HCT116 (cell line): ENCODE data around the gene CAB39L. TPM values are rescaled to one million over a fixed set of nuclear protein-coding genes. Genes with fewer than 3 reads are reported as not detected.
A peak's percentile ranks its signal among the peaks of the same experiment; 100 is the strongest.

Experiments
- ATAC-seq: fragments of 200-7000 bp; cut with Tn5 transposase; 2 replicates; pipeline ENCODE4 v1.9.1; 2020; ENCODE audit warnings: mild to moderate bottlenecking, moderate library complexity
- BruUV-seq: library from RNA; stranded (reverse); fragments of 400-500 nt; replicated peaks from 2 replicates; lab custom pipeline; 2021; lab: Mats Ljungman, UMichigan
- CTCF ChIA-PET: fragments of 300-600 bp; sonication (Branson Sonifier 250); formaldehyde crosslinking; loops from one replicate; lab custom pipeline; 2021; ENCODE audit warnings: antibody characterized with exemption; lab: Charles Lee
- POLR2A ChIA-PET: fragments of 300-600, 350-600 bp; sonication (Branson Sonifier 250); formaldehyde crosslinking; loops from one replicate; lab custom pipeline; 2021; ENCODE audit warnings: antibody characterized with exemption; lab: Charles Lee
- RAD21 ChIA-PET, 2 experiments: fragments of 300-600 bp; sonication (Branson Sonifier 250); formaldehyde crosslinking; loops; one replicate each; lab custom pipeline; 2023; ENCODE audit warnings: low total read pairs in 2 of 2; ENCODE audit not compliant: uncharacterized antibody in 2 of 2, unreplicated experiment in 2 of 2, low non-redundant PET in 1 of 2; lab: Charles Lee
- DNase-seq: peaks from one replicate; pipeline ENCODE4 v3.0.0-alpha.2; 2010; ENCODE audit warnings: low read depth, low spot score
- H2AFZ ChIP-seq: fragments of 200-600 bp; shearing (Covaris generic), sonication (generic); 2 replicates; pipeline ENCODE4 v1.6.1; 2017; ENCODE audit warnings: low read depth, mixed run types, mixed read lengths, antibody characterized with exemption, low read length; ENCODE audit not compliant: poor library complexity, severe bottlenecking
- H3K27ac ChIP-seq: 2 replicates; pipeline ENCODE4 v1.5.1; 2012; ENCODE audit warnings: low read depth, low read length
- H3K27me3 ChIP-seq: fragments of 200-600 bp; sonication (generic); 2 replicates; pipeline ENCODE4 v1.6.1; 2016; ENCODE audit warnings: mixed run types, low read length, mixed read lengths; ENCODE audit not compliant: insufficient read depth
- H3K36me3 ChIP-seq, 2 experiments: fragments of 200-500 bp in 1 of 2; fragments of 200-600 bp in 1 of 2; sonication (Bioruptor generic) in 1 of 2; sonication (generic) in 1 of 2; 2 replicates each; pipeline versions ENCODE4 v1.5.1 to v1.6.1; 2014 to 2016; ENCODE audit warnings: low read length in 2 of 2, inconsistent platforms in 1 of 2, mixed read lengths in 1 of 2, mixed run types in 1 of 2; ENCODE audit not compliant: insufficient read depth in 2 of 2, control insufficient read depth in 1 of 2
- H3K4me1 ChIP-seq, 2 experiments: fragments of 200-600 bp in 1 of 2; sonication (generic) in 1 of 2; 2 replicates each; pipeline versions ENCODE4 v1.5.1 to v1.6.1; 2012 to 2017; ENCODE audit warnings: low read length in 2 of 2, inconsistent platforms in 1 of 2, mild to moderate bottlenecking in 1 of 2, mixed read lengths in 1 of 2, mixed run types in 1 of 2, moderate library complexity in 1 of 2; ENCODE audit not compliant: insufficient read depth in 2 of 2, control insufficient read depth in 1 of 2
- H3K4me2 ChIP-seq: fragments of 200-600 bp; sonication (generic); 2 replicates; pipeline ENCODE4 v1.6.1; 2017; ENCODE audit warnings: mixed run types, low read length, mixed read lengths
- H3K4me3 ChIP-seq, 2 experiments: fragments of 200-600 bp in 1 of 2; sonication (generic) in 1 of 2; replicated peaks in 1 of 2; 2 replicates each; pipeline ENCODE4 v1.5.1; 2011 to 2016; ENCODE audit warnings: low read length in 2 of 2, control low read depth in 1 of 2, low read depth in 1 of 2, mild to moderate bottlenecking in 1 of 2, mixed read lengths in 1 of 2, mixed run types in 1 of 2
- H3K79me2 ChIP-seq: fragments of 200-600 bp; sonication (generic); 2 replicates; pipeline ENCODE4 v1.6.1; 2017; ENCODE audit warnings: mild to moderate bottlenecking, mixed run types, low read length, moderate library complexity, mixed read lengths; ENCODE audit not compliant: insufficient read depth
- H3K9ac ChIP-seq: fragments of 200-600 bp; sonication (generic); 2 replicates; pipeline ENCODE4 v1.6.1; 2016; ENCODE audit warnings: low read length, mixed read lengths
- H3K9me2 ChIP-seq: fragments of 200-600 bp; sonication (generic), shearing (Covaris generic); 2 replicates; pipeline ENCODE4 v1.6.1; 2017; ENCODE audit warnings: mixed run types, mild to moderate bottlenecking, moderate library complexity; ENCODE audit not compliant: insufficient read depth
- H3K9me3 ChIP-seq, 2 experiments: fragments of 200-500 bp in 1 of 2; fragments of 200-600 bp in 1 of 2; sonication (Bioruptor generic) in 1 of 2; sonication (generic) in 1 of 2; 2 replicates each; pipeline ENCODE4 v1.6.1; 2014 to 2017; ENCODE audit warnings: low read length in 2 of 2, mixed read lengths in 2 of 2, inconsistent platforms in 1 of 2, low read depth in 1 of 2, mild to moderate bottlenecking in 1 of 2, mixed run types in 1 of 2, moderate library complexity in 1 of 2; ENCODE audit not compliant: control insufficient read depth in 1 of 2, insufficient read depth in 1 of 2
- H4K20me1 ChIP-seq: fragments of 200-600 bp; sonication (generic), shearing (Covaris generic); 2 replicates; pipeline ENCODE4 v1.6.1; 2017; ENCODE audit warnings: mixed run types, mild to moderate bottlenecking, moderate library complexity; ENCODE audit not compliant: insufficient read depth
- EGR1 ChIP-seq: IDR thresholded peaks from 2 replicates; pipeline ENCODE4 v1.6.1; 2012; ENCODE audit warnings: low read depth
- EZH2 ChIP-seq: fragments of 200-600 bp; sonication (generic); IDR thresholded peaks from 2 replicates; pipeline ENCODE4 v1.6.1; 2017; ENCODE audit warnings: antibody characterized with exemption, mixed run types
- FOSL1 ChIP-seq: IDR thresholded peaks from 2 replicates; pipeline ENCODE4 v1.6.1; 2012; ENCODE audit warnings: low read depth
- JUND ChIP-seq: IDR thresholded peaks from 2 replicates; pipeline ENCODE4 v1.6.1; 2012
- RAD21 ChIP-seq: IDR thresholded peaks from 2 replicates; pipeline ENCODE4 v1.6.1; 2012; ENCODE audit warnings: low read depth, mild to moderate bottlenecking
- REST ChIP-seq: IDR thresholded peaks from 2 replicates; pipeline ENCODE4 v1.6.1; 2012; ENCODE audit warnings: low read depth
- SP1 ChIP-seq: IDR thresholded peaks from 2 replicates; pipeline ENCODE4 v1.6.1; 2012; ENCODE audit warnings: low read depth
- TCF7L2 ChIP-seq: IDR thresholded peaks from 2 replicates; pipeline ENCODE4 v1.7.0; 2011; ENCODE audit warnings: borderline replicate concordance, inconsistent platforms; ENCODE audit not compliant: insufficient read depth, insufficient read length; ENCODE audit errors: extremely low read depth
- YY1 ChIP-seq: IDR thresholded peaks from 2 replicates; pipeline ENCODE4 v1.6.1; 2011; ENCODE audit warnings: low read length, low read depth, moderate library complexity, mild to moderate bottlenecking; ENCODE audit not compliant: insufficient replicate concordance; ENCODE audit errors: extremely low read depth
- ZFX ChIP-seq: fragments of 450-650 bp; IDR thresholded peaks from 2 replicates; pipeline ENCODE4 v1.6.1; 2017
- ZNF274 ChIP-seq: fragments of 200-500 bp; sonication (Bioruptor generic); IDR thresholded peaks from 2 replicates; pipeline ENCODE4 v1.6.1; 2014; ENCODE audit warnings: mild to moderate bottlenecking, low read depth, low read length, inconsistent platforms
- intact Hi-C: fragments of 100-400 bp; cut with micrococcal nuclease; formaldehyde crosslinking; loops from 2 replicates; pipeline ENCODE4 v1.10.0; 2022
- total RNA-seq: library from RNA; stranded (reverse); gene quantifications from one replicate; pipeline ENCODE4 v1.2.1, GENCODE V29; 2021; ENCODE audit not compliant: unreplicated experiment

Gene CAB39L
- total RNA-seq, 1 experiment from 2014 or later: 6.1 TPM

DNA sequence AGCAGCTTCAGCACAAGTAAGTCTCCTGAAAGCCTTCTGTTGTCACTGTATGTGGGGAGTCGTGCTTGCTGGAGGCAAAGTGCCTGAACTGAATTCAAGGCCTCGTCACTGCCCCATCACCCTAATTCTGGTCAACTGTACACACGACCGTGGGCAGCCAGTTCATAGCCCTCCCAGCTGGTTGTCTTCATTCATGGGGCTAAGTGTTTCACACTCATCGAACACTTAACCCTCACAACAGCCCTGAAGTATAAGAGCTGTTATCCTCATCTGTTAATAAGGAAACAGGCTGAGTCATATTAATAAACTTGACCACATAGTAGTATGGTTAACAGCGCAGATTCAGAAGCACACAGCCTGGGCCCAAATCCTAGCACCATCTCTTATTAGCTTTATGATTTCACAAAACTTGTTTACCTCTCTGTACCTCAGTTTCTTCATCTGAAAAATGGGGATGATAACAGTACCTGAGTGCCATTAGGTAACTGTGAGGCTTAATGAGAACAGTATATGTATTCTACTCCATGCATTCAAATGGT is 129.5 kb downstream of the CAB39L start:
- Histone ChIP-seq H3K79me2 (no peaks in the 10 kb centered on the region), H3K4me2 (peak overlapping the region; percentile 78), H3K27ac (peak overlapping the region; percentile 61), H3K27me3 (no peaks in the 10 kb centered on the region), H3K9me3 (no peaks in the 10 kb centered on the region), H2AFZ (peak overlapping the region; percentile 79), H4K20me1 (no peaks in the 10 kb centered on the region), H3K9me2 (no peaks in the 10 kb centered on the region), H3K4me1 (peaks cover 11 to 21% of the 10 kb centered on the region in 2 experiments), H3K4me3 (peak overlapping the region in 1 of 2 experiments; percentile 40; a peak in 2 of 4 replicates), H3K36me3 (no peaks in the 10 kb centered on the region), H3K9ac (peak overlapping the region; percentile 48)
- ChIA-PET CTCF (interaction anchor here (0.8 to 1.2 kb wide), 2 partner anchors 14 to 34 kb away, joined by 3 read pairs; no protein-coding TSS in a partner anchor), RAD21 (no interaction called here), POLR2A (interaction anchor here (1.1 kb wide), 2 partner anchors 8 to 11 kb away, joined by 3 to 4 read pairs; no protein-coding TSS in a partner anchor)
- ATAC-seq (peak; percentile 46), DNase-seq (peak; percentile 16)
- intact Hi-C loops: no loop called here
- TF ChIP-seq SP1: no peak
- BruUV-seq: no TSS peak

GRCh38 chr13:49311816-49312215 is 132.0 kb downstream of the CAB39L start:
- TF ChIP-seq JUND (no peak), ZFX (no peak), REST (no peak), RAD21 (no peak), EGR1 (no peak), ZNF274 (no peak), TCF7L2 (no peak), FOSL1 (no peak), YY1 (no peak), EZH2 (no peak)
- ChIA-PET POLR2A (no interaction called here), CTCF (no interaction called here), RAD21 (no interaction called here)
- Histone ChIP-seq H3K9me2 (no peaks in the 10 kb centered on the region), H3K27ac (no peak overlapping the region), H3K9me3 (no peaks in the 10 kb centered on the region), H4K20me1 (no peaks in the 10 kb centered on the region), H2AFZ (no peak overlapping the region), H3K4me2 (no peak overlapping the region), H3K4me3 (no peak overlapping the region), H3K36me3 (no peaks in the 10 kb centered on the region), H3K4me1 (peaks cover 11 to 21% of the 10 kb centered on the region in 2 experiments), H3K27me3 (no peaks in the 10 kb centered on the region), H3K9ac (no peak overlapping the region), H3K79me2 (no peaks in the 10 kb centered on the region)
- DNase-seq: no peak
- intact Hi-C loops: no loop called here
- BruUV-seq: no TSS peak
- no peak for ATAC-seq
